ENCODE results near the gene CTIF. TPM values are rescaled to one million over a fixed set of nuclear protein-coding genes. Genes with fewer than 3 reads are reported as not detected.

CTIF gene
- total and polyA plus RNA-seq, 4 donors: 10.6 to 26.7 (median 12.3) TPM

DNA sequence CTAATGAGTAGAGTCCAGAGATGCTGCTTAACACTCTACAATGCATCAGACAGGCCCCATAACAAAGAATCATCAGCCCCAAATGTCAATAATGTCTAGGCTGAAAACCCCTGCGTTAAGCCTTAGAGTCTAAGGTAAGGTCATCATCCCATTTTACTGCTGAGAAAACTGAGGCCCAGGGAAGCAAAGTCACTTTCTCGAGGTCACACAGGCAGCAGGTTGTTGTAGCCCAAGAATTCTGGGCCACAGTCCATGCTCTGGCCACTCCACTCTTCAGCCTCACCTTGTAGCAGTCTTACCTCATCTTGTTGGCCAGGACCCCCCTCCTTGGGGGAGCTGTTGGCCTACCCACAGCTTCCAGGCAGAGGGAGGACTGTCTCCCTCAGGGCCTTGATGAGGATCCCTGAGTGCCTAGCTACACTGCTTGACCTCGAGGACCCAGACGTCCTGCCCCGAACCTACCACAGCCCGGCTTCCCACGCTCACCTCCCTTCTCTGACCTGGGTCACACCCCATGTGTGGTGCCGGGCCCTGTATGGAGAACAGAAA, 357.6 kb downstream of the CTIF start:
- WGBS: 89% methylated on average over 8 of the region's 8 CpGs
- Histone ChIP-seq H3K27ac (ENCODE audit: low read depth in 1 of 2, low read length in 2 of 2) (no peak overlapping the region), H3K4me1 (ENCODE audit: control insufficient read depth in 4 of 4, insufficient read depth in 4 of 4, low read length in 3 of 4) (peaks cover 2 to 13% (median 4%) of the 10 kb centered on the region in 4 donors), H3K36me3 (ENCODE audit: control insufficient read depth in 4 of 4, insufficient read depth in 3 of 4, low read depth in 1 of 4, low read length in 3 of 4) (no peaks in the 10 kb centered on the region), H3K4me3 (ENCODE audit: low read depth in 1 of 3, low read length in 3 of 3) (no peak overlapping the region), H3K9me3 (ENCODE audit: control insufficient read depth in 4 of 4, low read length in 3 of 4) (no peaks in the 10 kb centered on the region), H3K27me3 (ENCODE audit: control insufficient read depth in 4 of 4, insufficient read depth in 4 of 4, low read length in 3 of 4) (no peaks in the 10 kb centered on the region), H3K9ac (ENCODE audit: low read depth in 1 of 2, low read length in 2 of 2) (no peak overlapping the region)
- DNase-seq (ENCODE audit: low spot score): no peak
- no peak for TF ChIP-seq YY1 (IDR thresholded peaks at IDR 0.05)
- TF ChIP-seq GABPA (IDR thresholded peaks at IDR 0.05 in 1 of 2, conservative IDR thresholded peaks at IDR 0.05 in 1 of 2): no peak
- no peak for TF ChIP-seq FOXA1 (IDR thresholded peaks at IDR 0.05)
- TF ChIP-seq, protein P1, sequence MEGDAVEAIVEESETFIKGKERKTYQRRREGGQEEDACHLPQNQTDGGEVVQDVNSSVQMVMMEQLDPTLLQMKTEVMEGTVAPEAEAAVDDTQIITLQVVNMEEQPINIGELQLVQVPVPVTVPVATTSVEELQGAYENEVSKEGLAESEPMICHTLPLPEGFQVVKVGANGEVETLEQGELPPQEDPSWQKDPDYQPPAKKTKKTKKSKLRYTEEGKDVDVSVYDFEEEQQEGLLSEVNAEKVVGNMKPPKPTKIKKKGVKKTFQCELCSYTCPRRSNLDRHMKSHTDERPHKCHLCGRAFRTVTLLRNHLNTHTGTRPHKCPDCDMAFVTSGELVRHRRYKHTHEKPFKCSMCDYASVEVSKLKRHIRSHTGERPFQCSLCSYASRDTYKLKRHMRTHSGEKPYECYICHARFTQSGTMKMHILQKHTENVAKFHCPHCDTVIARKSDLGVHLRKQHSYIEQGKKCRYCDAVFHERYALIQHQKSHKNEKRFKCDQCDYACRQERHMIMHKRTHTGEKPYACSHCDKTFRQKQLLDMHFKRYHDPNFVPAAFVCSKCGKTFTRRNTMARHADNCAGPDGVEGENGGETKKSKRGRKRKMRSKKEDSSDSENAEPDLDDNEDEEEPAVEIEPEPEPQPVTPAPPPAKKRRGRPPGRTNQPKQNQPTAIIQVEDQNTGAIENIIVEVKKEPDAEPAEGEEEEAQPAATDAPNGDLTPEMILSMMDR (IDR thresholded peaks at IDR 0.05; ENCODE audit: low read depth, low read length, missing input control): no peak
- no peak for TF ChIP-seq NR2F2 (IDR thresholded peaks at IDR 0.05)
- TF ChIP-seq RAD21 (IDR thresholded peaks at IDR 0.05): no peak
- no peak for TF ChIP-seq EGR1 (IDR thresholded peaks at IDR 0.05; ENCODE audit: low read depth in 2 of 2)
- TF ChIP-seq, protein P2, sequence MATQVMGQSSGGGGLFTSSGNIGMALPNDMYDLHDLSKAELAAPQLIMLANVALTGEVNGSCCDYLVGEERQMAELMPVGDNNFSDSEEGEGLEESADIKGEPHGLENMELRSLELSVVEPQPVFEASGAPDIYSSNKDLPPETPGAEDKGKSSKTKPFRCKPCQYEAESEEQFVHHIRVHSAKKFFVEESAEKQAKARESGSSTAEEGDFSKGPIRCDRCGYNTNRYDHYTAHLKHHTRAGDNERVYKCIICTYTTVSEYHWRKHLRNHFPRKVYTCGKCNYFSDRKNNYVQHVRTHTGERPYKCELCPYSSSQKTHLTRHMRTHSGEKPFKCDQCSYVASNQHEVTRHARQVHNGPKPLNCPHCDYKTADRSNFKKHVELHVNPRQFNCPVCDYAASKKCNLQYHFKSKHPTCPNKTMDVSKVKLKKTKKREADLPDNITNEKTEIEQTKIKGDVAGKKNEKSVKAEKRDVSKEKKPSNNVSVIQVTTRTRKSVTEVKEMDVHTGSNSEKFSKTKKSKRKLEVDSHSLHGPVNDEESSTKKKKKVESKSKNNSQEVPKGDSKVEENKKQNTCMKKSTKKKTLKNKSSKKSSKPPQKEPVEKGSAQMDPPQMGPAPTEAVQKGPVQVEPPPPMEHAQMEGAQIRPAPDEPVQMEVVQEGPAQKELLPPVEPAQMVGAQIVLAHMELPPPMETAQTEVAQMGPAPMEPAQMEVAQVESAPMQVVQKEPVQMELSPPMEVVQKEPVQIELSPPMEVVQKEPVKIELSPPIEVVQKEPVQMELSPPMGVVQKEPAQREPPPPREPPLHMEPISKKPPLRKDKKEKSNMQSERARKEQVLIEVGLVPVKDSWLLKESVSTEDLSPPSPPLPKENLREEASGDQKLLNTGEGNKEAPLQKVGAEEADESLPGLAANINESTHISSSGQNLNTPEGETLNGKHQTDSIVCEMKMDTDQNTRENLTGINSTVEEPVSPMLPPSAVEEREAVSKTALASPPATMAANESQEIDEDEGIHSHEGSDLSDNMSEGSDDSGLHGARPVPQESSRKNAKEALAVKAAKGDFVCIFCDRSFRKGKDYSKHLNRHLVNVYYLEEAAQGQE (IDR thresholded peaks at IDR 0.05): no peak
- no peak for TF ChIP-seq ATF3 (IDR thresholded peaks at IDR 0.05)
- no peak for TF ChIP-seq SP1 (IDR thresholded peaks at IDR 0.05)
- TF ChIP-seq FOXA2 (IDR thresholded peaks at IDR 0.05): no peak
- no peak for TF ChIP-seq HNF4A (conservative IDR thresholded peaks at IDR 0.05)
- TF ChIP-seq JUND (IDR thresholded peaks at IDR 0.05): no peak
- no peak for TF ChIP-seq TAF1 (conservative IDR thresholded peaks at IDR 0.05)
- no peak for TF ChIP-seq RXRA (IDR thresholded peaks at IDR 0.05)
- no peak for TF ChIP-seq ZBTB33 (IDR thresholded peaks at IDR 0.05)
- TF ChIP-seq MAX (IDR thresholded peaks at IDR 0.05): no peak
- no peak for TF ChIP-seq HNF4G (IDR thresholded peaks at IDR 0.05)

Data from liver (tissue), 9 donors.